GM12872 (cell line): ENCODE results near the gene RTN4RL1.
A peak's percentile ranks its signal among the peaks of the same experiment; 100 is the strongest.

Experiments
- CTCF ChIP-seq: IDR thresholded peaks from 3 replicates; pipeline ENCODE4 v1.5.1; 2011; ENCODE audit warnings: low read depth, mild to moderate bottlenecking, low read length, moderate library complexity; ENCODE audit not compliant: insufficient read depth

RTN4RL1 gene

DNA sequence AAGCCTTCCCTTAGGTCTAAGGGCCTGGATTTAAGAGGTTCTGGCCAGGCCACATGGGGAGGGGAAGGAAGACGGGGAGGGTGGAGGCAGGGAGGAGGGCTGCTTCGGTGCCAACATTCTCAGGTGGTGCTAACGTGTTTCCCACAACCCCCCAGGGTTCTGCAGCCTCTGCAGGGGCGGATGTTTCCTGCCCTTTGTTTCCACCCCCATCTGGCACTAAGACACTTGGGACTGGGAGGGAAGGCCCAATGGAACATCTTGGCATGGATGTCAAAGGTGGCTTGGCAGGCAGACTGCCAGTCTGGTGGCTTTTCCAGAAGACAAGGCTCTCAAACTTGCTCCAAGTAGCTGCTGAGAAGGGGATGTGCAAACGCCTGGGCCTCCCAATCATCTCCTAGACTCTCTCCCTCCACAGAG, 42.5 kb upstream of the RTN4RL1 start:
- TF ChIP-seq CTCF: no peak

GRCh38 chr17:2067048-2067561, 42.0 kb upstream of the RTN4RL1 start:
- no peak for TF ChIP-seq CTCF

GRCh38 chr17:2065949-2066400, 40.8 kb upstream of the RTN4RL1 start:
- no peak for TF ChIP-seq CTCF

- peak; percentile 73 for TF ChIP-seq CTCF
Measured at GRCh38 chr17:2064980-2065785, 40.0 kb upstream of the RTN4RL1 start.

GRCh38 chr17:2064520-2064971, 39.4 kb upstream of the RTN4RL1 start:
- TF ChIP-seq CTCF: no peak

DNA sequence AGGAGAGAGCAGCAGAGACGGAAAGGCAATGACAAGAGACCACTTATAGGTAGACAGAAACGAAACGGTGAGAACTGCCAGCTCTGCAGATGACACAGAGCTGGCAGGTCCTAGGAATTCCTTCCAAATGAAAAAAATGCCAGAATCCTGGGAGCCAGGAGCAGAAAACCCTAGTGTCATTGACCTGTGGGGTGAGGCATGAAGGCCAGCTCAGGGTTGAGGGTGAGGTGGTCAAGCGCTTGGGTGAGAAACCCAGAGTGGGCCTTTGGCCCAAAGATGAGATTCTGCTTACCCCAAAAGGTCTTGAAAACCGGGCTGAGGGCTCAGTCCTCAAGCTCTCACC, 39.0 kb upstream of the RTN4RL1 start:
- TF ChIP-seq CTCF: no peak

DNA sequence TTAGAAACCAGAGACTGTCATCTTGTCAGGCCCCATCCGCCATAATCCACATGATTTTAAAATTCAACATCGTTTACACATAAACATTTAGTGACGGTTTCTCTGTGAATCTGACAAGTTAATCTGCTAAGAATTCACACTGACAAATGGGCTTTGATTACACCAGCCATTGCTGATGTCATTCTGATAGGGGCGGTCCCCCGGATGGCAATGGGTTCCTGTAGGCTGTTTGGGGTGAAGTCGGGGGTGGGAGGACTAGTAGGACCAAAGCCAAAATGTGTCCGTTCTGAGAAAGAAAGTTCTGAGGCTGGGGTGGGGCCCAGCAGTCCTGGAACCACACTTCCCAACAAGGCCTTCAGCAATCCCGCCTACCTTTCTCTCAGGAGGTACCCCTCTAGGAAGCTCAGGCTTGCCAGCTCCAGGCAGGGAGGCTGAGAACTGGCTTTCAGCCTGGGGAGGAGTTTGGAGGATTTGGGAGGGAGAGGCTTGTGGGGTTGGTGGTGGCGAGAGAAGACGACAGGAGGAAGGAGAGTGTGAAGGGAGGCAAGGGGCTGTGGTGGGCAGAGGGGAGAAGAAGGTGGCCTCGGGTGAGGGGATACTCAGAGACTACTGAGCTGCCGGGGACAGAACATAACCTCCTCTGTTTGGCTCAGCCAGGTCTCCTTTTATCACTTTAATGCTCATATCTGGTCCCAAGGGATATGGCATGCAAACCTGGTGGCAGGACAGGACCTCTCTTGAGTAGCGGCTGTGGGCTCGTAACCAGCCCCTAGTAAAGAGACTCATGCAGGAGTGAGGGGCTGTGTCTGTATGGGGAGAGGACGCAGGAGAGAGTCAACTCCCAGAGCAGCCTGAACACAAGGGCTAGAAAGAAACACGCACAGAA, 38.4 kb upstream of the RTN4RL1 start:
- TF ChIP-seq CTCF: no peak
